Right renal cortex interstitium (tissue), 3 donors: Measurements from ENCODE around the gene MCRIP2. TPM values are rescaled to one million over a fixed set of nuclear protein-coding genes. Genes with fewer than 3 reads are reported as not detected.
A peak's percentile ranks its signal among the peaks of the same experiment; 100 is the strongest.

Source experiments
- DNase-seq, 3 donors: peaks; one replicate each; pipeline ENCODE4 v3.0.0-alpha.2; 2013; ENCODE audit warnings: low read depth in 3 of 3, low spot score in 2 of 3
- polyA plus RNA-seq, 3 donors: library from polyadenylated mRNA; unstranded; fragments of 120-200 nt; gene quantifications; one replicate each; pipeline ENCODE4 v1.2.1, GENCODE V29; 2013; ENCODE audit not compliant: insufficient read length in 3 of 3

MCRIP2 gene
- polyA plus RNA-seq, 3 donors = 11.1 to 15.5 (median 12.5) TPM

GRCh38 chr16:631808-632358 is 9.7 kb upstream of the MCRIP2 start:
- DNase-seq = no peak

DNA sequence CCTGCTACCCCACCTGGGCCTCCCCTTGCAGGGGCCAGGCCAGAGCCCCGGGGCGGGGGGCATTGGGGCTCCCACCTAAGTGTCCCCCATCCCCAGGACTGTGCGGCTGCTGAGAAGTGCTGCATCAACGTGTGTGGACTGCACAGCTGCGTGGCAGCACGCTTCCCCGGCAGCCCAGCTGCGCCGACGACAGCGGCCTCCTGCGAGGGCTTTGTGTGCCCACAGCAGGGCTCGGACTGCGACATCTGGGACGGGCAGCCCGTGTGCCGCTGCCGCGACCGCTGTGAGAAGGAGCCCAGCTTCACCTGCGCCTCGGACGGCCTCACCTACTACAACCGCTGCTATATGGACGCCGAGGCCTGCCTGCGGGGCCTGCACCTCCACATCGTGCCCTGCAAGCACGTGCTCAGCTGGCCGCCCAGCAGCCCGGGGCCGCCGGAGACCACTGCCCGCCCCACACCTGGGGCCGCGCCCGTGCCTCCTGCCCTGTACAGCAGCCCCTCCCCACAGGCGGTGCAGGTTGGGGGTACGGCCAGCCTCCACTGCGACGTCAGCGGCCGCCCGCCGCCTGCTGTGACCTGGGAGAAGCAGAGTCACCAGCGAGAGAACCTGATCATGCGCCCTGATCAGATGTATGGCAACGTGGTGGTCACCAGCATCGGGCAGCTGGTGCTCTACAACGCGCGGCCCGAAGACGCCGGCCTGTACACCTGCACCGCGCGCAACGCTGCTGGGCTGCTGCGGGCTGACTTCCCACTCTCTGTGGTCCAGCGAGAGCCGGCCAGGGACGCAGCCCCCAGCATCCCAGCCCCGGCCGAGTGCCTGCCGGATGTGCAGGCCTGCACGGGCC is 8.9 kb upstream of the MCRIP2 start:
- no peak for DNase-seq

DNA sequence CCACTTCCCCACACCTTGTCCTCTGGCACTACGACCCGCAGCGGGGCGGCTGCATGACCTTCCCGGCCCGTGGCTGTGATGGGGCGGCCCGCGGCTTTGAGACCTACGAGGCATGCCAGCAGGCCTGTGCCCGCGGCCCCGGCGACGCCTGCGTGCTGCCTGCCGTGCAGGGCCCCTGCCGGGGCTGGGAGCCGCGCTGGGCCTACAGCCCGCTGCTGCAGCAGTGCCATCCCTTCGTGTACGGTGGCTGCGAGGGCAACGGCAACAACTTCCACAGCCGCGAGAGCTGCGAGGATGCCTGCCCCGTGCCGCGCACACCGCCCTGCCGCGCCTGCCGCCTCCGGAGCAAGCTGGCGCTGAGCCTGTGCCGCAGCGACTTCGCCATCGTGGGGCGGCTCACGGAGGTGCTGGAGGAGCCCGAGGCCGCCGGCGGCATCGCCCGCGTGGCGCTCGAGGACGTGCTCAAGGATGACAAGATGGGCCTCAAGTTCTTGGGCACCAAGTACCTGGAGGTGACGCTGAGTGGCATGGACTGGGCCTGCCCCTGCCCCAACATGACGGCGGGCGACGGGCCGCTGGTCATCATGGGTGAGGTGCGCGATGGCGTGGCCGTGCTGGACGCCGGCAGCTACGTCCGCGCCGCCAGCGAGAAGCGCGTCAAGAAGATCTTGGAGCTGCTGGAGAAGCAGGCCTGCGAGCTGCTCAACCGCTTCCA is 8.1 kb upstream of the MCRIP2 start:
- DNase-seq = no peak

GRCh38 chr16:634051-634670 is 7.5 kb upstream of the MCRIP2 start:
- no peak for DNase-seq

DNA sequence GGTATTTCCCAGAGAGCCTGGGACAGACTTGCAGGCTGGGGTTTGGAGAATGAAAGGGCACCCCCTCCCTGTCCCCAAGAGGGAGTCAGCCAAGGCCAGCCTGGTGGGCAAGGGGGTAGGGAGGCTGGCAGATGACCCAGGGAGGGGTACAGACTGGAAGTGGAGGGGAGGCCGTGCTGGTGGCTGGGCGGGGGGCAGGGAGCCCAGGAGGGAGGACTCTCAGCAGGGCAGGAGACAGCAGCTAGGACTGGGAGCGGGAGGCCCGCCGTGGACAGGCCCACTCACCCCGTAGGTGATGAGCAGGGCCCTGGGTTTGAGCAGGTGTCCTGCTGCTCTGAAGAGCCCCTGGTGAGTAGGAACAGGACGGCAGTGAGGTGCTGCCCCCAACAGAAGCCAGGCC is 6.6 kb upstream of the MCRIP2 start:
- no peak for DNase-seq

- DNase-seq = no peak
Observed at GRCh38 chr16:635573-636205, 5.9 kb upstream of the MCRIP2 start.

DNA sequence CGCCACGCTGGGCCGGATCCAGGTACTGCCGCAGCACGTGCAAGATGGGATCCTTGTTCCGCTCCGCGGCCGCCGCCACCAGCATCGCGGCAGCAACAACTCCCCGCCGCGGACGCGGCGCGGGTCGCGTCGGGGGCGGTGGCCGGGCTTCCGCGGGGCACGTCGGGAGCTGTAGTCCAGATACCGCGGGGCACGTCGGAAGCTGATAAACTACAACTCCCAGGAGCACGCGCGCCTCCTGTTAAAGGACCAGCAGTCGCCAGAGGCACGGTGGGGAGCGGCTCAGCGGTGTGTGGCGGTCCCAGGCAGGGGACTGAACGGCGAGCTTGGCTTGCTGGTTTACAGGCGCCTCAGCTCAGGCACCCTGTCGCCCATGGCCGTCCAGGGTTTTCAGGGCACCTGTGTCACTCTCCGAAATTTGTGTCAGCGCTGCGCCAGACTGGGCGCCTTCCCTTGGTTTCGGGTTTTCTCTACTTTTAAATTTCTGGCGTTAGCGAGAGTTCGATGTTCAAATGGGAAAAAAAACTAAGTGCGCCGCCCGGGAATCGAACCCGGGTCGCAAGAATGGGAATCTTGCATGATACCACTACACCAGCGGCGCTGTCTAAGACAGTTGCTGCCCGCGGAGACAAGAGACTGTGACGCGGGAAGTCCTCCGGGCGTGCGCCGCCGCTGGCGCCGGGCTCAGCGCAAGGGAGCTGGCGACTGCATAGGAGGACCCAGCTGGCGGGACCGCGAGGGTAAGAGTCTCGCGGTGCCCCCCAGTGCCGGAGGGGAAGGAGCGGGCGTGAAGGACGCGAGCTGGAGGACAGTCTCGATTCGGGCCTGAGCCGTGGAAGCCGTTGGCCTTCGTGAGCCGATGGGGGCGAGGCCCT is 5.2 kb upstream of the MCRIP2 start, which contains the start of gene METTL26:
TSS of gene METTL26 (minus strand) at position 100 of the 875 bp plus-strand sequence. CDS start at position 85, 15 bp downstream.
- DNase-seq = peak; percentile 77 to 88 (median 85)

GRCh38 chr16:637081-638018 is 4.3 kb upstream of the MCRIP2 start:
- DNase-seq = peak in 1 of 3 donors; percentile 74

DNA sequence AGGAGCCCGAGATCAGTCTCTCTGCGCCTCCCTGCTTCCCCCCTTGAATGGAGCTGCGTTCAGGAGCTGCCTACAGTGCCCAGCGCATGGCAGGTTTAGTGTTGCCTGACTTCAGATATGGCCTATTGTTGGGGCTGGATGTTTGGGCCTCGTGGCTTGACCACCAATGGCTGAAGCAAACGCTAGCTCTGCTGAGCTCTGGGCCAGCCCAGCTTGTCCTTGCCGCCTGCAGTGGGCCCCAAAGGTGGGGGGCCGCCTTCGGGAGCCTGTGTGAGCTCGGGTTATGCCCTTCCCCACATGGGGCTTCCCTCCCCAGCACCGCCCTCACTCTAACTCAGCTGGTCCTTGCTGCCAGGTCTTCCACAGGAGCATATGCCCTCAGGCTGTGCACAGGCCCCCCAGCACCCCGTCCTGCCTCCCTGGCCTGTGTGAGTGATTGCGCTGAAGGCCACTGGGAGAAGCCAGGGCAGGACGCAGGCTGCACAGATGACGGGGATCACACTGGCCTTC is 3.5 kb upstream of the MCRIP2 start:
- DNase-seq = no peak

GRCh38 chr16:638836-639235 is 2.8 kb upstream of the MCRIP2 start:
- no peak for DNase-seq

DNA sequence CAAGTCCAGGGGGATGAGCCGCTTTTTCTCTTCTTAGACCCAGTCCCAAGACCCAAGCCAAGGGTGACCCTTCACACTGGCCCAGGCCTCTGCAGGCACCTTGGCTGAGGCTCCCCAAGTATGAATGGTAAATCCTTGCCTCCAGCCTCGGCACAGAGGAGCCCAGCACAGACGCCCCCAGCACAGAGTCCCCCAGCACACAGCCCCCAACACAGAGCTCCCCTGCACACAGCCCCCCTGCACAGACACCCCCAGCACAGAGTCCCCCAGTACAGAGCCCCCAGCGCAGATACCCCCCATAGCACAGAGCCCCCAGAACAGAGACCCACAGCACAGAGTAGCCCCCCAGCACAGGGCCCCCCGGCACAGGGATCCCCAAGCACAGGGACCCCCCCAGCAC is 1.0 kb upstream of the MCRIP2 start:
- no peak for DNase-seq

GRCh38 chr16:642189-643049 is 791 bp downstream of the MCRIP2 start:
- no peak for DNase-seq

GRCh38 chr16:643050-643368 is 1.4 kb downstream of the MCRIP2 start:
- DNase-seq = no peak

DNA sequence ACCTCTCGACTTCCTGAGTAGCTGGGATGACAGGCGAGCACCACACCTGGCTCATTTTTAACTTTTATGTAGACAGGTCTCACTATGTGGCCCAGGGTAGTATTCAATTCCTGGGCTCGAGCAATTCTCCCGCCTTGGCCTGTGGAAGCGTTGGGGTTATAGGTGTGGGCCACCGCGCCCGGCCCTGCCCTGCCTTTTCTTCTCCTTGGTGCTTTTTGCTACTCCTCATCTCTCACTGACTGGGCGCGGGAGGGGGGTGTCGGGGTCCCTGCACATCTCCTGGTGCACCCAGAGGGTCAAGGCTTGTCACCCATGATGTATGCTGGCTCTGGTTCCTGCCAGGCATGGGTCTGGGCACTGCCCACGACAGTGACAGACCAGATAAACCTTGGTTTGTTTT is 2.9 kb downstream of the MCRIP2 start:
- no peak for DNase-seq

DNA sequence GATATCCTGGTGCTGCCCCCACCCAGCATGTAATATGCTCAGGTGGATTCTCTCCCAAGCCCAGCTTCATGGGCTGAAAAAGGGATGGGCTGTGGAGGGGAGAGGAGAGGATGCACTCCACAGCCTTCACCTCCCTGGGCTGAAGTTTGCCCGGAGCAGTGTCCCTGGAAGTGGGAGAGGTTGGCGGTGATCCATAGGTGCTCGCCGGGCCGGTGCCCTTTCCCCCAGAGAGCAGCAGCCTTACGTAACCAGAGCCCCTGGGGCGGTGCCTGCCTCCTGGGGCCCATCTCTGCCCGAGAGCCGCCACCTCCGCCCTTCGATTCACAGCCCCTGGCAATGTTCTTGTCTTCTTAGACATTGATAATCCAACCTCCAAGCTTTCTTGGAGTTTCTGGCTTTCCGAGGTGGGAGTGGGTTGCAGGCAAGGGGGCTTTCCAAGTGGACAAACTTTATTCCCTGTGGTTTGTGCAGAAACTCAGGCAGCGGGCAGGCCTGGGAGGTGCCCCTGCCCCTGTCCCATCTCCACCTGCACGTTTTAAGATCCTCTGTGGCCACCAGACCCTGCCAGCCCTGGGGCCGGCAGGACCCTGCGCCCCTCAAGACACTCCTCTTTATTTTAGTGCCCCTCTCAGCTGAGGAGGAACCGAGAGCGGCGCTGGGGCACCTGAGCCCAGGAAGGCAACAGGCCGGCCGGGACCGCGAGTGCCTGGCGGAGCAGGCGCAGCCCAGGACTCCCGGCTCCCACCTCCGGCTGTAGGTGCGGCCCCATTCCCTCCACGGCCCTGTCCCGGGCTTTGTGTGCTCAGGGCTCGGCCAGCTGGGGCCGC is 4.4 kb downstream of the MCRIP2 start:
- no peak for DNase-seq

- DNase-seq = no peak
Observed at GRCh38 chr16:646679-647172, 5.1 kb downstream of the MCRIP2 start.
